OCI-LY7 (cell line): ENCODE results near the gene SH3GL2. TPM values are rescaled to one million over a fixed set of nuclear protein-coding genes. Genes with fewer than 3 reads are reported as not detected.

Experiments
- BruUV-seq: library from RNA; stranded (reverse); fragments of 400-500 nt; replicated peaks from 2 replicates; lab custom pipeline; 2021; lab: Mats Ljungman, UMichigan
- CTCF ChIA-PET: fragments of 300-600 bp; sonication (Branson Sonifier 250); formaldehyde crosslinking; loops from one replicate; lab custom pipeline; 2022; ENCODE audit warnings: antibody characterized with exemption; ENCODE audit not compliant: unreplicated experiment; lab: Charles Lee
- POLR2A ChIA-PET: fragments of 300-600 bp; sonication (Branson Sonifier 250); formaldehyde crosslinking; loops from one replicate; lab custom pipeline; 2022; ENCODE audit warnings: antibody characterized with exemption; lab: Charles Lee
- DNase-seq: peaks from one replicate; pipeline ENCODE4 v3.0.0-alpha.2; 2015; ENCODE audit warnings: low spot score
- H2AFZ ChIP-seq: fragments of 200-600 bp; sonication (generic), shearing (Covaris generic); 2 replicates; pipeline ENCODE4 v1.6.1; 2014; ENCODE audit warnings: mild to moderate bottlenecking, antibody characterized with exemption, low read length, moderate library complexity
- H3K27ac ChIP-seq: fragments of 200-600 bp; sonication (generic); 2 replicates; pipeline ENCODE4 v1.5.1; 2014; ENCODE audit warnings: mixed run types, low read depth, mild to moderate bottlenecking, moderate library complexity, low read length, inconsistent platforms; ENCODE audit not compliant: poor library complexity, severe bottlenecking
- H3K36me3 ChIP-seq: fragments of 200-600 bp; sonication (generic); 2 replicates; pipeline ENCODE4 v1.6.1; 2014; ENCODE audit warnings: mild to moderate bottlenecking, antibody characterized with exemption, low read length, moderate library complexity, mixed read lengths; ENCODE audit not compliant: insufficient read depth
- H3K4me1 ChIP-seq: fragments of 200-600 bp; sonication (generic); 2 replicates; pipeline ENCODE4 v1.5.1; 2014; ENCODE audit warnings: mild to moderate bottlenecking, low read length; ENCODE audit not compliant: insufficient read depth, poor library complexity, severe bottlenecking
- H3K4me2 ChIP-seq: fragments of 200-600 bp; sonication (generic); 2 replicates; pipeline ENCODE4 v1.6.1; 2014; ENCODE audit warnings: mild to moderate bottlenecking, low read length
- H3K4me3 ChIP-seq: fragments of 200-600 bp; sonication (generic); 2 replicates; pipeline ENCODE4 v1.5.1; 2014; ENCODE audit warnings: mild to moderate bottlenecking, low read depth, low read length; ENCODE audit not compliant: poor library complexity, severe bottlenecking
- H3K79me2 ChIP-seq: fragments of 200-600 bp; sonication (generic); 2 replicates; pipeline ENCODE4 v1.6.1; 2016; ENCODE audit warnings: low read depth, mild to moderate bottlenecking, low read length, moderate library complexity, mixed read lengths; ENCODE audit not compliant: insufficient read depth
- H3K9me2 ChIP-seq: fragments of 200-600 bp; sonication (generic); 2 replicates; pipeline ENCODE4 v1.6.1; 2016; ENCODE audit warnings: mild to moderate bottlenecking, low read length, mixed read lengths; ENCODE audit not compliant: insufficient read depth
- H3K9me3 ChIP-seq: fragments of 200-600 bp; sonication (generic); 2 replicates; pipeline ENCODE4 v1.6.1; 2014; ENCODE audit warnings: mild to moderate bottlenecking, mixed run types, low read length, mixed read lengths
- H4K20me1 ChIP-seq: fragments of 200-600 bp; sonication (generic); 2 replicates; pipeline ENCODE4 v1.6.1; 2014; ENCODE audit warnings: mild to moderate bottlenecking, antibody characterized with exemption, low read length, moderate library complexity, mixed read lengths; ENCODE audit not compliant: insufficient read depth
- EZH2phosphoT487 ChIP-seq: fragments of 200-600 bp; sonication (generic); IDR thresholded peaks from 2 replicates; pipeline ENCODE4 v1.6.1; 2018; ENCODE audit warnings: low read depth, borderline replicate concordance, mild to moderate bottlenecking, mixed run types, antibody characterized with exemption, low read length, moderate library complexity, mixed read lengths
- intact Hi-C: fragments of 100-400 bp; cut with micrococcal nuclease; formaldehyde crosslinking; loops from one replicate; pipeline ENCODE4 v1.10.0; 2022; ENCODE audit not compliant: unreplicated experiment
- total RNA-seq, 2 experiments: library from RNA; depleted of rRNA in 1 of 2; stranded (reverse); fragments of >200 nt in 1 of 2; shearing (Covaris generic) in 1 of 2; gene quantifications; 2 replicates each; pipeline ENCODE4 v1.2.3, GENCODE V29; 2014 to 2022
- TF ChIP-seq, protein P1 (sequence below): fragments of 200-600 bp; sonication (generic); conservative IDR thresholded peaks from 2 replicates; pipeline ENCODE4 v1.5.1; 2014; ENCODE audit warnings: mild to moderate bottlenecking, antibody characterized with exemption, low read length, moderate library complexity, mixed read lengths

SH3GL2 gene
- total RNA-seq, 2 experiments from 2014 or later, result not detected

DNA sequence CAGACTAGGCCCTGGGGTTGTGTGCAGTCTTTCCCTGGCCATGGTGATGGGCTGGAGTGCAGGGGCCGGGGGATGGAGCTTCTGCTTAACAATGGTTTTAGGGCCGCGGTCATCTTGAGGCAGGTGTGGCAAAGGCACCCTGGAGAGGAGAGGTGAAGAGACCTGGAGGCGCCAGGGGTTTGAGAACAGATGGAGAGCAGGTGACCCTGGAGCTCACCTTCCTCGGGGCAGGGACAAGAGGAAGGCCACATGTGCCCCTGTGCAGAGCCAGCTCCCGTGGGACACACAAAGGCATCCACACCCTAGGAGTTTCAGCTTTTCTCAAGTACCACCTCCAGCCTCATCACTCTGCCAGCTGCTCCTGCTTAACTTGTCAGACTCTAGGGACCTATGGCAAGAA, 46.4 kb upstream of the SH3GL2 start:
- Histone ChIP-seq H2AFZ (no peak overlapping the region), H3K9me2 (no peaks in the 10 kb centered on the region), H3K79me2 (no peaks in the 10 kb centered on the region), H4K20me1 (no peaks in the 10 kb centered on the region), H3K36me3 (no peaks in the 10 kb centered on the region), H3K9me3 (no peaks in the 10 kb centered on the region), H3K4me1 (no peaks in the 10 kb centered on the region), H3K4me3 (no peak overlapping the region), H3K4me2 (no peak overlapping the region), H3K27ac (no peak overlapping the region)
- TF ChIP-seq, protein P1, sequence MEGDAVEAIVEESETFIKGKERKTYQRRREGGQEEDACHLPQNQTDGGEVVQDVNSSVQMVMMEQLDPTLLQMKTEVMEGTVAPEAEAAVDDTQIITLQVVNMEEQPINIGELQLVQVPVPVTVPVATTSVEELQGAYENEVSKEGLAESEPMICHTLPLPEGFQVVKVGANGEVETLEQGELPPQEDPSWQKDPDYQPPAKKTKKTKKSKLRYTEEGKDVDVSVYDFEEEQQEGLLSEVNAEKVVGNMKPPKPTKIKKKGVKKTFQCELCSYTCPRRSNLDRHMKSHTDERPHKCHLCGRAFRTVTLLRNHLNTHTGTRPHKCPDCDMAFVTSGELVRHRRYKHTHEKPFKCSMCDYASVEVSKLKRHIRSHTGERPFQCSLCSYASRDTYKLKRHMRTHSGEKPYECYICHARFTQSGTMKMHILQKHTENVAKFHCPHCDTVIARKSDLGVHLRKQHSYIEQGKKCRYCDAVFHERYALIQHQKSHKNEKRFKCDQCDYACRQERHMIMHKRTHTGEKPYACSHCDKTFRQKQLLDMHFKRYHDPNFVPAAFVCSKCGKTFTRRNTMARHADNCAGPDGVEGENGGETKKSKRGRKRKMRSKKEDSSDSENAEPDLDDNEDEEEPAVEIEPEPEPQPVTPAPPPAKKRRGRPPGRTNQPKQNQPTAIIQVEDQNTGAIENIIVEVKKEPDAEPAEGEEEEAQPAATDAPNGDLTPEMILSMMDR, result no peak
- no peak for DNase-seq
- intact Hi-C loops, result loop anchor here (5.0 to 10.0 kb wide), 2 partner anchors 82 to 680 kb away; no protein-coding TSS in a partner anchor
- POLR2A ChIA-PET, result no interaction called here
- CTCF ChIA-PET, result interaction anchor here (0.7 kb wide), 1 partner anchor 25 kb away, joined by 3 read pairs; no protein-coding TSS in a partner anchor
- no TSS peak for BruUV-seq

GRCh38 chr9:17535176-17535575, 43.7 kb upstream of the SH3GL2 start:
- intact Hi-C loops, result loop anchor here (10.0 kb wide), 1 partner anchor 80 kb away; no protein-coding TSS in a partner anchor
- H2AFZ ChIP-seq, result no peak overlapping the region

GRCh38 chr9:17536027-17536426, 42.8 kb upstream of the SH3GL2 start:
- no peak for DNase-seq
- POLR2A ChIA-PET, result no interaction called here
- Histone ChIP-seq H3K27ac (no peak overlapping the region), H3K9me3 (no peaks in the 10 kb centered on the region), H3K4me2 (no peak overlapping the region), H4K20me1 (no peaks in the 10 kb centered on the region), H3K36me3 (no peaks in the 10 kb centered on the region), H3K4me1 (no peaks in the 10 kb centered on the region), H3K4me3 (no peak overlapping the region), H3K9me2 (no peaks in the 10 kb centered on the region), H3K79me2 (no peaks in the 10 kb centered on the region), H2AFZ (no peak overlapping the region)
- intact Hi-C loops, result loop anchor here (10.0 kb wide), 1 partner anchor 79 kb away; no protein-coding TSS in a partner anchor
- no peak for TF ChIP-seq EZH2phosphoT487
- TF ChIP-seq, protein P1, result no peak
- BruUV-seq, result no TSS peak
- CTCF ChIA-PET, result no interaction called here

More at GRCh38 chr9:17535176-17535575, 43.7 kb upstream of the SH3GL2 start:
- Histone ChIP-seq H3K27ac (no peak overlapping the region), H3K4me3 (no peak overlapping the region), H3K9me3 (no peaks in the 10 kb centered on the region), H3K9me2 (no peaks in the 10 kb centered on the region), H3K36me3 (no peaks in the 10 kb centered on the region), H3K4me2 (no peak overlapping the region), H4K20me1 (no peaks in the 10 kb centered on the region), H3K79me2 (no peaks in the 10 kb centered on the region), H3K4me1 (no peaks in the 10 kb centered on the region)
- POLR2A ChIA-PET, result no interaction called here
- no peak for DNase-seq
- TF ChIP-seq, protein P1, result no peak
- TF ChIP-seq EZH2phosphoT487, result no peak
- no TSS peak for BruUV-seq
- CTCF ChIA-PET, result no interaction called here
